ENCODE measurements around the gene MRM2. TPM values are rescaled to one million over a fixed set of nuclear protein-coding genes. Genes with fewer than 3 reads are reported as not detected.

Gene MRM2
- total RNA-seq, 4 donors from 2014 or later, result 8.1 to 19.0 (median 13.0) TPM

GRCh38 chr7:2232766-2233520, 9.1 kb downstream of the MRM2 start, which contains the start of gene MAD1L1:
MAD1L1 (minus strand) TSS chr7:2232945; CDS start chr7:2230133, 2,812 bp downstream.
- TF ChIP-seq POLR2A (IDR thresholded peaks at IDR 0.05), result peak in 1 of 2 donors; percentile 17
- no peak for TF ChIP-seq CTCF (IDR thresholded peaks at IDR 0.05)
- no peaks in the 10 kb centered on the region for H3K27me3 ChIP-seq
- peaks cover 4 to 25% (median 8%) of the 10 kb centered on the region in 4 donors for H3K4me1 ChIP-seq
- DNase-seq, result peak; percentile 85 to 95 (median 94)
- H3K9me3 ChIP-seq, result no peaks in the 10 kb centered on the region
- peaks cover 0 to 32% (median 0%) of the 10 kb centered on the region in 3 donors for H3K36me3 ChIP-seq
- H3K27ac ChIP-seq, result peak within 1 kb of the TSS; percentile 67 to 87 (median 74)
- peak within 1 kb of the TSS; percentile 89 to 99 (median 92) for H3K4me3 ChIP-seq

- no peak for TF ChIP-seq CTCF (IDR thresholded peaks at IDR 0.05)
- no peak for TF ChIP-seq POLR2A (IDR thresholded peaks at IDR 0.05)
- Histone ChIP-seq H3K9me3 (no peaks in the 10 kb centered on the region), H3K27ac (peak overlapping the region; percentile 67 to 87 (median 74)), H3K36me3 (peaks cover 0 to 26% (median 0%) of the 10 kb centered on the region in 3 donors), H3K4me1 (peaks cover 4 to 25% (median 6%) of the 10 kb centered on the region in 4 donors), H3K4me3 (peak overlapping the region; percentile 89 to 99 (median 92)), H3K27me3 (no peaks in the 10 kb centered on the region)
- DNase-seq, result peak in 1 of 3 donors; percentile 59
These were observed 9.8 kb downstream of the MRM2 start for GRCh38 chr7:2231992-2232765.

- DNase-seq, result no peak
- Histone ChIP-seq H3K27me3 (no peaks in the 10 kb centered on the region), H3K27ac (no peak overlapping the region), H3K4me3 (no peak overlapping the region), H3K9me3 (no peaks in the 10 kb centered on the region), H3K36me3 (peaks cover 0 to 36% (median 0%) of the 10 kb centered on the region in 3 donors), H3K4me1 (peaks cover 4 to 25% (median 6%) of the 10 kb centered on the region in 4 donors)
- TF ChIP-seq POLR2A (IDR thresholded peaks at IDR 0.05) (no peak), CTCF (IDR thresholded peaks at IDR 0.05) (no peak)
These were observed 11.1 kb downstream of the MRM2 start for GRCh38 chr7:2230882-2231281.

GRCh38 chr7:2230226-2230625, 11.8 kb downstream of the MRM2 start:
- no peak overlapping the region for H3K4me3 ChIP-seq
- TF ChIP-seq CTCF (IDR thresholded peaks at IDR 0.05) (no peak), POLR2A (IDR thresholded peaks at IDR 0.05) (no peak)
- H3K4me1 ChIP-seq, result peaks cover 4 to 25% (median 6%) of the 10 kb centered on the region in 4 donors
- no peak overlapping the region for H3K27ac ChIP-seq
- peaks cover 0 to 41% (median 0%) of the 10 kb centered on the region in 3 donors for H3K36me3 ChIP-seq
- H3K9me3 ChIP-seq, result no peaks in the 10 kb centered on the region
- H3K27me3 ChIP-seq, result no peaks in the 10 kb centered on the region
- no peak for DNase-seq

- Histone ChIP-seq H3K9me3 (no peaks in the 10 kb centered on the region), H3K27ac (no peak overlapping the region), H3K36me3 (peaks cover 0 to 41% (median 0%) of the 10 kb centered on the region in 3 donors), H3K4me1 (peaks cover 4 to 25% (median 6%) of the 10 kb centered on the region in 4 donors), H3K4me3 (no peak overlapping the region), H3K27me3 (no peaks in the 10 kb centered on the region)
- TF ChIP-seq CTCF (IDR thresholded peaks at IDR 0.05), result no peak
- TF ChIP-seq POLR2A (IDR thresholded peaks at IDR 0.05), result no peak
- DNase-seq, result no peak
These were observed 12.5 kb downstream of the MRM2 start for GRCh38 chr7:2229467-2229866.

Data from Peyer's patch (tissue), 4 donors.